Activated CD4-positive, alpha-beta T cell treated with anti-CD3 and anti-CD28 coated beads, Interleukin-2, Interleukin-6, amounts not matched to agents 100 ng/mL and 50 ng/mL, durations not matched to agents 16 hours and 8 hours (primary cell): Measurements from ENCODE around the gene MAPKAP1.
A peak's percentile ranks its signal among the peaks of the same experiment; 100 is the strongest.

Experiments
- DNase-seq: peaks from one replicate; pipeline ENCODE4 v3.0.0-alpha.2; 2020

The MAPKAP1 gene

GRCh38 chr9:125706651-125707471, at the start of gene MAPKAP1:
Gene MAPKAP1 (minus strand): TSS chr9:125707208. CDS start chr9:125672574, 34,634 bp downstream.
- DNase-seq = peak; percentile 97

GRCh38 chr9:125756518-125756917, 49.5 kb upstream of the MAPKAP1 start:
- no peak for DNase-seq

GRCh38 chr9:125755340-125755739, 48.3 kb upstream of the MAPKAP1 start:
- no peak for DNase-seq

- no peak for DNase-seq
These were observed 47.1 kb upstream of the MAPKAP1 start for GRCh38 chr9:125754096-125754495.

GRCh38 chr9:125752070-125752628, 45.1 kb upstream of the MAPKAP1 start:
- DNase-seq = no peak

GRCh38 chr9:125750627-125751011, 43.6 kb upstream of the MAPKAP1 start:
- DNase-seq = no peak

- DNase-seq = no peak
These were observed 43.1 kb upstream of the MAPKAP1 start for GRCh38 chr9:125749951-125750626.

- DNase-seq = no peak
These were observed 42.4 kb upstream of the MAPKAP1 start for GRCh38 chr9:125749287-125749935.

GRCh38 chr9:125748446-125749099, 41.6 kb upstream of the MAPKAP1 start:
- no peak for DNase-seq

GRCh38 chr9:125747765-125748445, 40.9 kb upstream of the MAPKAP1 start:
- DNase-seq = peak; percentile 41

GRCh38 chr9:125747053-125747764, 40.2 kb upstream of the MAPKAP1 start, which contains the start of gene PBX3:
Gene PBX3 (plus strand): TSS chr9:125747373.
- DNase-seq = peak; percentile 57

GRCh38 chr9:125746774-125747052, 39.7 kb upstream of the MAPKAP1 start:
- no peak for DNase-seq

GRCh38 chr9:125746017-125746773, 39.2 kb upstream of the MAPKAP1 start:
- DNase-seq = peak; percentile 96

GRCh38 chr9:125745682-125746016, 38.6 kb upstream of the MAPKAP1 start:
- no peak for DNase-seq

- no peak for DNase-seq
These were observed 38.0 kb upstream of the MAPKAP1 start for GRCh38 chr9:125745018-125745417.

- DNase-seq = no peak
These were observed 37.6 kb upstream of the MAPKAP1 start for GRCh38 chr9:125744616-125745015.

- DNase-seq = no peak
These were observed 36.8 kb upstream of the MAPKAP1 start for GRCh38 chr9:125743682-125744428.

- no peak for DNase-seq
These were observed 35.6 kb upstream of the MAPKAP1 start for GRCh38 chr9:125742657-125743056.

GRCh38 chr9:125739436-125739835, 32.4 kb upstream of the MAPKAP1 start:
- DNase-seq = no peak

GRCh38 chr9:125732562-125732961, 25.6 kb upstream of the MAPKAP1 start:
- no peak for DNase-seq
